Trophoblast cell (in vitro differentiated cells and primary cell): ENCODE data around the gene NKAPD1.
"Not testable (repeated sequence)": the region's sequence is repeated elsewhere in the genome, so short reads cannot be mapped to it uniquely, and the experiment has no call there.

ENCODE experiments used
- DNase-seq, 2 donors: peaks; one replicate each; pipeline ENCODE4 v3.0.0-alpha.2; 2016
- H2AFZ ChIP-seq: 2 replicates; pipeline ENCODE4 v1.6.1; 2013; ENCODE audit warnings: low read length, moderate library complexity, mild to moderate bottlenecking; ENCODE audit not compliant: insufficient read depth, poor library complexity
- H2AK5ac ChIP-seq: 2 replicates; pipeline ENCODE4 v1.6.1; 2013; ENCODE audit warnings: mild to moderate bottlenecking, low read length
- H2BK120ac ChIP-seq: 2 replicates; pipeline ENCODE4 v1.6.1; 2013; ENCODE audit warnings: low read length, mild to moderate bottlenecking, moderate library complexity; ENCODE audit not compliant: insufficient read depth, poor library complexity
- H2BK12ac ChIP-seq: 2 replicates; pipeline ENCODE4 v1.6.1; 2013; ENCODE audit warnings: mild to moderate bottlenecking, low read length, moderate library complexity
- H2BK5ac ChIP-seq: 2 replicates; pipeline ENCODE4 v1.6.1; 2013; ENCODE audit warnings: low read length, low read depth, moderate library complexity, mild to moderate bottlenecking; ENCODE audit not compliant: poor library complexity
- H3K14ac ChIP-seq: 2 replicates; pipeline ENCODE4 v1.6.1; 2013; ENCODE audit warnings: mild to moderate bottlenecking, low read length
- H3K18ac ChIP-seq: 2 replicates; pipeline ENCODE4 v1.6.1; 2013; ENCODE audit warnings: mild to moderate bottlenecking, low read length
- H3K23ac ChIP-seq: 2 replicates; pipeline ENCODE4 v1.6.1; 2013; ENCODE audit warnings: low read length
- H3K27ac ChIP-seq: 2 replicates; pipeline ENCODE4 v1.5.1; 2013; ENCODE audit warnings: low read depth, mild to moderate bottlenecking, inconsistent platforms, low read length, moderate library complexity
- H3K27me3 ChIP-seq: 2 replicates; pipeline ENCODE4 v1.6.1; 2013; ENCODE audit warnings: inconsistent platforms, mild to moderate bottlenecking, low read length, moderate library complexity; ENCODE audit not compliant: insufficient read depth
- H3K36me3 ChIP-seq, 2 experiments: 1 replicate in 1 of 2; 2 replicates in 1 of 2; pipeline ENCODE4 v1.6.1; 2013; ENCODE audit warnings: low read length in 2 of 2, mild to moderate bottlenecking in 2 of 2, moderate library complexity in 1 of 2; ENCODE audit not compliant: insufficient read depth in 2 of 2, control insufficient read depth in 1 of 2
- H3K4ac ChIP-seq: 2 replicates; pipeline ENCODE4 v1.6.1; 2013; ENCODE audit warnings: low read depth, mild to moderate bottlenecking, low read length, moderate library complexity
- H3K4me1 ChIP-seq, 2 experiments: 1 replicate in 1 of 2; 2 replicates in 1 of 2; pipeline ENCODE4 v1.6.1; 2013; ENCODE audit warnings: low read length in 2 of 2, mild to moderate bottlenecking in 2 of 2, moderate library complexity in 1 of 2; ENCODE audit not compliant: insufficient read depth in 2 of 2, control insufficient read depth in 1 of 2
- H3K4me2 ChIP-seq: 2 replicates; pipeline ENCODE4 v1.6.1; 2013; ENCODE audit warnings: inconsistent platforms, mild to moderate bottlenecking, low read length, moderate library complexity
- H3K4me3 ChIP-seq: 2 replicates; pipeline ENCODE4 v1.5.1; 2013; ENCODE audit warnings: mild to moderate bottlenecking, low read depth, low read length, inconsistent platforms
- H3K79me1 ChIP-seq: one replicate; pipeline ENCODE4 v1.6.1; 2013; ENCODE audit warnings: low read length
- H3K79me2 ChIP-seq: 2 replicates; pipeline ENCODE4 v1.6.1; 2013; ENCODE audit warnings: low read length, mild to moderate bottlenecking; ENCODE audit not compliant: control insufficient read depth, insufficient read depth, poor library complexity
- H3K9ac ChIP-seq: 2 replicates; pipeline ENCODE4 v1.6.1; 2013; ENCODE audit warnings: mild to moderate bottlenecking, low read length
- H3K9me3 ChIP-seq: 2 replicates; pipeline ENCODE4 v1.6.1; 2013; ENCODE audit warnings: low read depth, mild to moderate bottlenecking, control low read depth, inconsistent platforms, low read length; ENCODE audit not compliant: insufficient read depth
- H4K12ac ChIP-seq: 2 replicates; pipeline ENCODE4 v1.6.1; 2013; ENCODE audit warnings: low read depth, mild to moderate bottlenecking, low read length, moderate library complexity
- H4K8ac ChIP-seq: 2 replicates; pipeline ENCODE4 v1.6.1; 2013; ENCODE audit warnings: low read depth, mild to moderate bottlenecking, low read length, moderate library complexity
- H4K91ac ChIP-seq: one replicate; pipeline ENCODE4 v1.6.1; 2013; ENCODE audit warnings: low read depth, mild to moderate bottlenecking, low read length, moderate library complexity
- WGBS: extraction: QIAGEN DNeasy Blood & Tissue Kit; methylation state at CpG from one replicate; pipeline ENCODE4 v1.1.7; 2013; ENCODE audit warnings: missing lambda C conversion rate; ENCODE audit not compliant: insufficient read length, insufficient coverage; ENCODE audit errors: extremely low coverage; 5-methylcytosine and 5-hydroxymethylcytosine counted together

Gene NKAPD1

DNA sequence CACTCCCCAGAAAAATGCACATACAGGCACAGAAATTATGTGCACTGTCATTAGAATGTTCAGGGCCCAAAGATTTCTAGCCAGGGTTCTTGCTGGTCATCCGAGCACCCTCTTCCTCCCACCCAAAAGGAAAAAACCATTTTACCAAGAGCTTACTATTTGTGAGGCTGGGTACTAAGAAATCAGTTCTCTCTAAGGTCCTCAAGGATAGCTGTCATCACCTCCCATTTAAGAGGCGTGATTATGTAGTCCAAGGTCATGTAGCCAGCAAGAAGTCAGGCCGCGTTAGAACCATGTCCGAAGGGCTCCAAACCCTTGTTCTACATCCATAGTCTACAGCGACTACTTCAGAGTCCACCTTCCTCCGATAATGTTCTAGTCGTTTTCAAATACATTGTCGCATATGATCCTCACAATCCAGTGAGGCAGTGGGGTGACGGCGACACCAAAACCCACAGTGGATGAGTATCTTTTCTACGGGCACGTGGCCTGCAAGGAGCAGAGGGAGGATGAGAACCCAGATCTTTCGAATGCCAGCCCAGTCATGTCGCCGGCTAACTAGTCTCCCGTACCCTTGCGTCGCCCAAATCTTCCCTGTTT is 11.8 kb downstream of the NKAPD1 start:
- Histone ChIP-seq H3K36me3 (peaks cover 3 to 22% of the 10 kb centered on the region in 2 experiments), H3K18ac (peak overlapping the region; percentile 31), H3K27me3 (no peaks in the 10 kb centered on the region), H3K9me3 (no peaks in the 10 kb centered on the region), H2AFZ (peak overlapping the region; percentile 41), H3K4me3 (peak overlapping the region; percentile 86), H3K23ac (no peak overlapping the region), H3K9ac (peak overlapping the region; percentile 76), H4K8ac (peak overlapping the region; percentile 76), H3K4me2 (peak overlapping the region; percentile 78), H3K4ac (peak overlapping the region; percentile 22), H4K12ac (peak overlapping the region; percentile 49), H3K79me1 (peaks cover 6% of the 10 kb centered on the region), H3K79me2 (peaks cover 12% of the 10 kb centered on the region), H3K27ac (no peak overlapping the region), H2BK120ac (peak overlapping the region; percentile 18), H3K4me1 (peaks cover 0 to 7% of the 10 kb centered on the region in 2 experiments), H2BK5ac (no peak overlapping the region), H2AK5ac (peak overlapping the region; percentile 32), H3K14ac (peak overlapping the region; percentile 63), H2BK12ac (no peak overlapping the region), H4K91ac (peak overlapping the region; percentile 28)
- no CpG with 5 or more reads among the region's 19 CpGs for WGBS
- DNase-seq: no peak

DNA sequence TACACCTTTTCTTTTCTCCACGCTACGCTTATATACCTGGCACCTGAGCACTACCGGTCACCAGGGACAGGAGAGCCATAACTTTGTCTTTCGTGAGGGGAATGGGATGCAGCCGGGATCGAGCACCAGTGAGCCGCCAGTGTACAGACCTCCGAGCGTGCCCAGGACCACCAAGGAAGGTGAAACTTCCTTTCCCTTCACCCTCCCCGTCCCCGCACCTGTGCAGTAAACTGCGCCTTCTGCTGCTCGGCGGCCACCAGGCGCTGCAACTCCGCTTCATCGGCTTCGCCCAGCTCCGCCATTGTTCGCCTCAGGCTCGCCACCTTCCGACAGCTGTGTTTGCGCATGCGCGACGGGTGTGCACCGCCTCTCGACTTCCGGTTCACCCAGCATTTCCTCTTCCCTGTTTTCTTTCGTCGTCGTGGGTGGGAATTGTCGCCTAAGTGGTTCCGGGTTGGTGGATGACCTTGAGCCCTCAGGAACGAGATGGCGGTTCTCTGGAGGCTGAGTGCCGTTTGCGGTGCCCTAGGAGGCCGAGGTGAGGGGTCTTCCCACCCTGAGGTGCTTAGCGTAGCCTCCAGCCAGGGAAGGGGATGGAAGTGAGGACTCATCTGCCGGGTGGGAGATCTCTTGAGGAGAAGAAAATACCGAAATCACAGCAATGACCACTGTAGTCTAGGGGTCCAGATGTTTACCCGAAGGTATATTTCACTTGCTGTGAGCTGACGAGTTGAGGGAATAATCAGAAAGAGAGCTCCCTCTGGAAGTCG is 12.5 kb downstream of the NKAPD1 start, which contains the start of the genes SDHD and TIMM8B:
Gene SDHD (plus strand): TSS at position 452 of the 770 bp plus-strand sequence. CDS start 35 bp downstream, at position 487.
Gene TIMM8B (minus strand): TSS at position 335 of the 770 bp plus-strand sequence. CDS start 33 bp downstream, at position 302.
- DNase-seq: peak; percentile 95 to 100
- Histone ChIP-seq H2BK5ac (peak within 1 kb of the TSS; percentile 73), H3K23ac (no peak within 1 kb of the TSS), H3K18ac (peak within 1 kb of the TSS; percentile 31), H3K4me2 (peak within 1 kb of the TSS; percentile 96), H3K9me3 (no peaks in the 10 kb centered on the region), H2BK12ac (no peak within 1 kb of the TSS), H3K9ac (peak within 1 kb of the TSS; percentile 95), H2AFZ (peak within 1 kb of the TSS; percentile 51), H3K14ac (peak within 1 kb of the TSS; percentile 63), H3K4ac (peak within 1 kb of the TSS; percentile 93), H3K36me3 (peaks cover 3 to 25% of the 10 kb centered on the region in 2 experiments), H3K4me3 (peak within 1 kb of the TSS; percentile 92), H3K4me1 (peaks cover 0 to 7% of the 10 kb centered on the region in 2 experiments), H2AK5ac (peak within 1 kb of the TSS; percentile 67), H4K91ac (peak within 1 kb of the TSS; percentile 74), H3K79me1 (peaks cover 6% of the 10 kb centered on the region), H4K8ac (peak within 1 kb of the TSS; percentile 90), H3K27ac (no peak within 1 kb of the TSS), H4K12ac (peak within 1 kb of the TSS; percentile 72), H3K79me2 (peaks cover 12% of the 10 kb centered on the region), H3K27me3 (no peaks in the 10 kb centered on the region), H2BK120ac (peak within 1 kb of the TSS; percentile 18)
- no CpG with 5 or more reads among the region's 45 CpGs for WGBS

DNA sequence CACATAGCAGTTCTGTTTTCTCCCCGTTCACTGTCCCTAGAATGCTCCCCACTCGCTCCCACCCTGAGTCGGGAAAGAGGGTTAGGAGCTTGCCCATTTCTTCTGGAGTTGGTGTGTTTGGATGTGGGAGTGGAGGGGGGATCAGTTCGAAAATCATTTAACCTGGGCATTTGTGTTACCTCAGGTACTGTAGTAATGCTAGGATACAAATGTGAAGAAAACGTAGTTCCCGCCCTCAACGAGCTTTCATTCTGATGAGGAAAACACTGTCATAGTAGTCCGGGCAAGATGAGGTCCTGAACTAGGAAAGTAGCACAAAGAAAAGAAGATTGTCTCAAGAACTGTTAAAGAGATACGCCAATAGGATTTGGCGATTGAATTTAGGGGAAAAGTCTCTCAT is 13.1 kb downstream of the NKAPD1 start:
- Histone ChIP-seq H3K9ac (peak overlapping the region; percentile 95), H3K9me3 (no peaks in the 10 kb centered on the region), H4K12ac (peak overlapping the region; percentile 72), H3K4ac (peak overlapping the region; percentile 93), H3K18ac (peak overlapping the region; percentile 20), H3K14ac (peak overlapping the region; percentile 46), H3K27me3 (no peaks in the 10 kb centered on the region), H2AFZ (peak overlapping the region; percentile 51), H4K8ac (peak overlapping the region; percentile 90), H3K23ac (no peak overlapping the region), H2AK5ac (peak overlapping the region; percentile 67), H3K4me1 (peaks cover 0 to 7% of the 10 kb centered on the region in 2 experiments), H2BK120ac (no peak overlapping the region), H3K36me3 (peaks cover 3 to 28% of the 10 kb centered on the region in 2 experiments), H3K4me3 (peak overlapping the region; percentile 92), H3K27ac (no peak overlapping the region), H3K79me1 (peaks cover 6% of the 10 kb centered on the region), H3K4me2 (peak overlapping the region; percentile 96), H3K79me2 (peaks cover 12% of the 10 kb centered on the region), H4K91ac (peak overlapping the region; percentile 74), H2BK12ac (no peak overlapping the region), H2BK5ac (peak overlapping the region; percentile 30)
- WGBS: no CpG with 5 or more reads among the region's 10 CpGs
- DNase-seq: peak in 1 of 2 donors; percentile 7

DNA sequence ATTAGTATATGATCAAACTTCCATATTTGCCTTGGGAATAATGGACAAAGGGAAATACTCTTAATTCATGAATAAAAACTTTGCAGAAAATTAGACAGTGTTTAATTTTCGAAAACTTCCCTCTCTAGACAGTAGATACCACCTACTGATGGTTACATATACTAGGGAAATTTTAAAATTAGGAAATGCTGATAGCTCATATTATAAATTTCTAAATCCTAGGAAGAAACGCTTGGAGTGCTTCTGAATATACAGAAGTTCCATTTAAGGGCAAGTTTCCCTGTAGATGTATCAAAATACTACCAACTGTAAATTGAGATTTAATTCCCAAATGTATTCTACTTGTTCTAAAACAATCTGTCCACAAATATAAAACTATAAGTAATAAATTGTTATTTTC is 21.2 kb downstream of the NKAPD1 start:
- not testable (repeated sequence) for DNase-seq, H4K91ac ChIP-seq
- no CpG with 5 or more reads among the region's 2 CpGs for WGBS

More for the DNA sequence above, 21.2 kb downstream of the NKAPD1 start:
- H3K4me3 ChIP-seq, H3K27ac ChIP-seq, H2BK12ac ChIP-seq, H2AFZ ChIP-seq, H2AK5ac ChIP-seq, H4K8ac ChIP-seq, H3K14ac ChIP-seq, H3K9ac ChIP-seq, H2BK120ac ChIP-seq, H3K27me3 ChIP-seq, H2BK5ac ChIP-seq, H3K79me2 ChIP-seq, H3K4ac ChIP-seq, H3K18ac ChIP-seq, H4K12ac ChIP-seq, H3K23ac ChIP-seq, H3K79me1 ChIP-seq, H3K4me2 ChIP-seq, H3K4me1 ChIP-seq, H3K9me3 ChIP-seq: not testable (repeated sequence)
- H3K36me3 ChIP-seq: peaks cover 12 to 19% of the 10 kb centered on the region in 2 experiments
